Muscle layer of colon (tissue), 2 donors: Measurements from ENCODE around the gene RABGAP1L.

Experiments
- H3K27ac ChIP-seq: one replicate; pipeline ENCODE4 v1.7.0; 2013; ENCODE audit warnings: low read depth, mild to moderate bottlenecking, low read length, moderate library complexity
- H3K27me3 ChIP-seq, 2 donors: one replicate each; pipeline ENCODE4 v1.7.0; 2013; ENCODE audit warnings: low read length in 2 of 2, mild to moderate bottlenecking in 2 of 2; ENCODE audit not compliant: insufficient read depth in 2 of 2, control insufficient read depth in 1 of 2
- H3K36me3 ChIP-seq: one replicate; pipeline ENCODE4 v1.7.0; 2013; ENCODE audit warnings: mild to moderate bottlenecking, low read length; ENCODE audit not compliant: insufficient read depth
- H3K4me1 ChIP-seq: one replicate; pipeline ENCODE4 v1.7.0; 2013; ENCODE audit warnings: mild to moderate bottlenecking, low read length; ENCODE audit not compliant: insufficient read depth
- H3K4me3 ChIP-seq, 2 donors: one replicate each; pipeline ENCODE4 v1.7.0; 2013; ENCODE audit warnings: low read length in 2 of 2, low read depth in 1 of 2, mild to moderate bottlenecking in 1 of 2, moderate library complexity in 1 of 2
- H3K9ac ChIP-seq: one replicate; pipeline ENCODE4 v1.7.0; 2013; ENCODE audit warnings: low read length
- H3K9me3 ChIP-seq: one replicate; pipeline ENCODE4 v1.7.0; 2013; ENCODE audit warnings: mild to moderate bottlenecking, low read length
- donor health status: abdominal sarcoma.
- donor health status: Adenocarcinoma of cecum.

Gene RABGAP1L

GRCh38 chr1:174935961-174936727 lies 776.8 kb downstream of the RABGAP1L start:
- Histone ChIP-seq H3K36me3 (no peaks in the 10 kb centered on the region), H3K4me1 (no peaks in the 10 kb centered on the region), H3K4me3 (no peak overlapping the region), H3K27ac (no peak overlapping the region), H3K9ac (no peak overlapping the region), H3K9me3 (no peaks in the 10 kb centered on the region), H3K27me3 (no peaks in the 10 kb centered on the region)

- H3K4me1 ChIP-seq, result no peaks in the 10 kb centered on the region
- no peaks in the 10 kb centered on the region for H3K27me3 ChIP-seq
- no peaks in the 10 kb centered on the region for H3K36me3 ChIP-seq
- no peak overlapping the region for H3K27ac ChIP-seq
- no peak overlapping the region for H3K9ac ChIP-seq
- no peaks in the 10 kb centered on the region for H3K9me3 ChIP-seq
- H3K4me3 ChIP-seq, result no peak overlapping the region
Observed at GRCh38 chr1:174938281-174939007, 779.1 kb downstream of the RABGAP1L start.

- no peak overlapping the region for H3K9ac ChIP-seq
- H3K36me3 ChIP-seq, result no peaks in the 10 kb centered on the region
- H3K9me3 ChIP-seq, result no peaks in the 10 kb centered on the region
- no peaks in the 10 kb centered on the region for H3K27me3 ChIP-seq
- no peaks in the 10 kb centered on the region for H3K4me1 ChIP-seq
- no peak overlapping the region for H3K4me3 ChIP-seq
- H3K27ac ChIP-seq, result no peak overlapping the region
Observed at GRCh38 chr1:174939775-174940545, 780.6 kb downstream of the RABGAP1L start.

GRCh38 chr1:174940646-174941175 lies 781.4 kb downstream of the RABGAP1L start:
- Histone ChIP-seq H3K4me3 (no peak overlapping the region), H3K27me3 (no peaks in the 10 kb centered on the region), H3K4me1 (no peaks in the 10 kb centered on the region), H3K36me3 (no peaks in the 10 kb centered on the region), H3K9me3 (no peaks in the 10 kb centered on the region), H3K9ac (no peak overlapping the region), H3K27ac (no peak overlapping the region)

GRCh38 chr1:174942547-174943255 lies 783.4 kb downstream of the RABGAP1L start:
- Histone ChIP-seq H3K27me3 (no peaks in the 10 kb centered on the region), H3K27ac (no peak overlapping the region), H3K36me3 (no peaks in the 10 kb centered on the region), H3K4me1 (no peaks in the 10 kb centered on the region), H3K4me3 (no peak overlapping the region), H3K9me3 (no peaks in the 10 kb centered on the region), H3K9ac (no peak overlapping the region)

GRCh38 chr1:174946031-174946430 lies 786.7 kb downstream of the RABGAP1L start:
- Histone ChIP-seq H3K4me3 (no peak overlapping the region), H3K9ac (no peak overlapping the region), H3K9me3 (no peaks in the 10 kb centered on the region), H3K27ac (no peak overlapping the region), H3K27me3 (no peaks in the 10 kb centered on the region), H3K36me3 (no peaks in the 10 kb centered on the region), H3K4me1 (no peaks in the 10 kb centered on the region)

- Histone ChIP-seq H3K27me3 (no peaks in the 10 kb centered on the region), H3K4me3 (no peak overlapping the region), H3K9ac (no peak overlapping the region), H3K4me1 (no peaks in the 10 kb centered on the region), H3K36me3 (no peaks in the 10 kb centered on the region), H3K9me3 (no peaks in the 10 kb centered on the region), H3K27ac (no peak overlapping the region)
Observed at GRCh38 chr1:174949061-174949460, 789.7 kb downstream of the RABGAP1L start.

- no peaks in the 10 kb centered on the region for H3K27me3 ChIP-seq
- H3K36me3 ChIP-seq, result no peaks in the 10 kb centered on the region
- H3K9me3 ChIP-seq, result no peaks in the 10 kb centered on the region
- no peak overlapping the region for H3K4me3 ChIP-seq
- H3K27ac ChIP-seq, result no peak overlapping the region
- H3K9ac ChIP-seq, result no peak overlapping the region
- peaks cover 4% of the 10 kb centered on the region for H3K4me1 ChIP-seq
Observed at GRCh38 chr1:174949645-174950044, 790.3 kb downstream of the RABGAP1L start.

GRCh38 chr1:174953285-174954072 lies 794.2 kb downstream of the RABGAP1L start:
- H3K4me1 ChIP-seq, result peaks cover 9% of the 10 kb centered on the region
- no peaks in the 10 kb centered on the region for H3K36me3 ChIP-seq
- H3K27ac ChIP-seq, result no peak overlapping the region
- H3K27me3 ChIP-seq, result no peaks in the 10 kb centered on the region
- no peak overlapping the region for H3K4me3 ChIP-seq
- H3K9ac ChIP-seq, result no peak overlapping the region
- no peaks in the 10 kb centered on the region for H3K9me3 ChIP-seq

GRCh38 chr1:174954073-174954460 lies 794.7 kb downstream of the RABGAP1L start:
- H3K9ac ChIP-seq, result no peak overlapping the region
- H3K27ac ChIP-seq, result no peak overlapping the region
- no peaks in the 10 kb centered on the region for H3K9me3 ChIP-seq

More at GRCh38 chr1:174954073-174954460, 794.7 kb downstream of the RABGAP1L start:
- H3K4me1 ChIP-seq, result peaks cover 9% of the 10 kb centered on the region
- no peaks in the 10 kb centered on the region for H3K27me3 ChIP-seq
- H3K4me3 ChIP-seq, result no peak overlapping the region
- H3K36me3 ChIP-seq, result no peaks in the 10 kb centered on the region
